Measurements from ENCODE around the gene AMPD1.

AMPD1 gene

DNA sequence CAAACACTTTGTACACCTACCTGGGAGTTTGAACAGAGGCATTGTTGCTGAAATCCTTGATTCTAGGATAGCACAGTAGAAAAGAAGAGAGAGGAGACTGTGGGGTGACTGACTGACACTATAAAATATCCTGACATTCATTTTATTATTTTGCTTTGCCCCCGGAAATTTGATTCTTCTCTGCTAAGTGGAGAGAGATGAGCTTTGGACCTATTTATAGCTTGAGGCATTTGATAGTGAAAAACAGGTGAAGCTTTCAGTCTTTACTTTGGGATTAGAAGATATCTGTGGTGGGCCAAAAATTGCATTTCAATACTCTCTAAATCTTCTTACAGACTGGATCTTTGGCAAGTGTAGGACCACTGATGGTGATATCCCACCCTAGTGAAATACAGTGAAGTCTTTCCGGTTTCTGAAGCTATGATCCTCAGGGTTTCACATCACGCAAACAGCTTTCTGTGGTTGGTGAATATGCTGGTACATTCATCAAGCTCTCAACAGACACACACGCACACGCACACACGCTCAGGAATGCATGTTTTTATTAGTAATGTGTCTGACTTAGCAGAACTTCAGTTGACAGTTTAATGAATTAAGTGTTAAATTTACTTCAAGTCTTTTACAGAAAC, at the start of gene AMPD1:
Gene AMPD1, minus strand, starts transcription at position 117 of the 629 bp plus-strand sequence. Its CDS starts 75 bp downstream, at position 42.
- TF ChIP-seq, protein P1, sequence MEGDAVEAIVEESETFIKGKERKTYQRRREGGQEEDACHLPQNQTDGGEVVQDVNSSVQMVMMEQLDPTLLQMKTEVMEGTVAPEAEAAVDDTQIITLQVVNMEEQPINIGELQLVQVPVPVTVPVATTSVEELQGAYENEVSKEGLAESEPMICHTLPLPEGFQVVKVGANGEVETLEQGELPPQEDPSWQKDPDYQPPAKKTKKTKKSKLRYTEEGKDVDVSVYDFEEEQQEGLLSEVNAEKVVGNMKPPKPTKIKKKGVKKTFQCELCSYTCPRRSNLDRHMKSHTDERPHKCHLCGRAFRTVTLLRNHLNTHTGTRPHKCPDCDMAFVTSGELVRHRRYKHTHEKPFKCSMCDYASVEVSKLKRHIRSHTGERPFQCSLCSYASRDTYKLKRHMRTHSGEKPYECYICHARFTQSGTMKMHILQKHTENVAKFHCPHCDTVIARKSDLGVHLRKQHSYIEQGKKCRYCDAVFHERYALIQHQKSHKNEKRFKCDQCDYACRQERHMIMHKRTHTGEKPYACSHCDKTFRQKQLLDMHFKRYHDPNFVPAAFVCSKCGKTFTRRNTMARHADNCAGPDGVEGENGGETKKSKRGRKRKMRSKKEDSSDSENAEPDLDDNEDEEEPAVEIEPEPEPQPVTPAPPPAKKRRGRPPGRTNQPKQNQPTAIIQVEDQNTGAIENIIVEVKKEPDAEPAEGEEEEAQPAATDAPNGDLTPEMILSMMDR (IDR thresholded peaks at IDR 0.05; ENCODE audit: borderline replicate concordance, insufficient read depth, low read depth, low read length) = no peak
- no peak within 1 kb of the TSS for H3K4me3 ChIP-seq (ENCODE audit: low read depth, low read length)

DNA sequence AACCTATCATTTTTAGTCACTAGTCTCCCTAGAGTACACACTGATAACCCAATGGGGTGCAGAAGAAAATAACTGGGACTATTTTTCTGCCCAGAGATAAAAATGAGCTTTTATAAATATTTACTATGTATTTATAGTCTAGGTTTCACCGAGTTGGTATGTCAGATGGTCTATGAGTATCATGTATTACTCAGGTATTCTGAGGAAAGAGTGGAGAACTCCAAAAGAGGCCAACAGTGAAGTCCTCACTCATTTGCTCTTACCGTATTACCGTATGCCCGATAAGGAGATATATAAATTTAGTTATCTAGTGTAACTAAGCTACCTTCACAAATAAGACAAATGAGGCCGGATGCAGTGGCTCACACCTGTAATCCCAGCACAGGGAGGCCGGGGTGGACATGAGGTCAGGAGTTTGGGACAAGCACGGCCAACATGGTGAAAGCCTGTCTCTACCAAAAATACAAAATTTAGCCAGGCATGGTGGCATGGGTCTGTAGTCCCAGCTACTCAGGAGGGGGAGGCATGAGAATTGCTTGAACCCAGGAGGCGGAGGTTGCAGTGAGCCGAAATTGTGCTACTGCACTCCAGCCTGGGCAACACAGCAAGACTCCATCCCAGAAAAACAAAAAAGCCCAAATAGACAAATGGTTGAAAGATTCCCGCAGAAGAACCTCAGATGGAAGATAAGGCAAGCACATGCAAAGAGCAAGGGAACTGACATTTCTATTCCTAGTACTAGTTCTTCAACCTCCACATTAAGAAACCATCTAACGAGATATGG, 46.8 kb upstream of the AMPD1 start:
- no peak overlapping the region for H3K4me3 ChIP-seq (ENCODE audit: low read depth, low read length)
- TF ChIP-seq, protein P1 (IDR thresholded peaks at IDR 0.05; ENCODE audit: borderline replicate concordance, insufficient read depth, low read depth, low read length) = no peak

DNA sequence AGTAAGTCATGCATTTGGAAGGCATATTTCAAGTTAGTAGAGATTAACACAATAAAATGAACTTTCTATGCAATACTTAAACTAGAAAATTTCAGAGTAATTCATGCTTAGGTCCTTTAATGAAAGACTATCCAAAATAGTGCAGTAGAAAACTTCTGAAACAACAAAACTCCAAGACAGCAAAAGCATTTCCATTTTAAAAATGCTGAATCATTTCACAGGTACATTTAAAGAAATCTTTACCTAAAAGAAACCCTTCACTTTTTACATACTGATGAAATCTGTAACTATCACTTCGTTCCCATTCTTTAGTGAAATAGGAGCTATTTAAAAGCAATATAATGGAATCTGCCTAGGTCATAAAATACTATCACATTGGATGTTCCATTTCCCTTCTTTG, 45.0 kb upstream of the AMPD1 start:
- TF ChIP-seq, protein P1 (IDR thresholded peaks at IDR 0.05; ENCODE audit: borderline replicate concordance, insufficient read depth, low read depth, low read length) = no peak
- H3K4me3 ChIP-seq (ENCODE audit: low read depth, low read length) = no peak overlapping the region

DNA sequence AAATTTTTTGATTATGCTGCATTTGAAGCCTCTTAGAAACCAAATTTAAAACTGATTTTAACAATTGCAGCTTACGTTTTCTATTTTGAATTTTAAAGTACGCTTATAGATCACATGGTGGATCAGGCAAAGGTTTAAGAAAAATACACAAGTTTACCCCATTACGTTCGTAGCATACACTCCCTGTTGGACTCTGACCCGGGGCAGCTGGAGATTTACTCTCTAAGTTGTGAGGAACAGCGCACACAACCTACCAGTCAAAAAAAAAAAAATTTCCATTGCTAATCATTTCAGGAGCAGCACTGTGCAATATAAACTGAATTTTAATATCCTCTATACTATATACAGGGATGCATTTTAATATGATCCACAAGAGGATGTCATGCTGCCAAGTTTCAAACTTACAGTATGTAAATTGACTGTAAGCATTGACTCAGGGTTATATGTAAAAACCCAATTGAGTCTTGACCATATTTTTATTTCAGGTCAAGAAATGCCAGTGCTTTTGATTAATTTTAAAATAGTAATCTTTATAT, 42.0 kb upstream of the AMPD1 start:
- no peak overlapping the region for H3K4me3 ChIP-seq (ENCODE audit: low read depth, low read length)
- TF ChIP-seq, protein P1 (IDR thresholded peaks at IDR 0.05; ENCODE audit: borderline replicate concordance, insufficient read depth, low read depth, low read length) = no peak

DNA sequence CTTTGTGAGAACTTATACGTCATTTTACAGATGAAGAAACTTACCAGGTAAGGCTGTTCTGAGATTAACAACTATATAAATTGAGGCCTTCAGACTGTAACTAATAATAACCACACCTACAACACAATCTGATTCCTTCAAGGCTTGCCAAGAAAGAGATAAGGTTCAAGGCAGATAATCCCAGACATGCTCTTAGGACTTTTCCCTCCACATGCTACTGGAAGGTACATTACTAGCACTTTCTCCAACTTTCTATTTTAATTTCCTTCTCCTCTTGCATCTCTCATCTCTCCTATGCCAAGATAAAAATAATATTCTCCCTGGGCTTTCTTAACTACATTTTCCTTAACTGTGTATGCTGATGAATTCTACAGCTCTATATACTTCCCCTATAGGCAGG, 40.1 kb upstream of the AMPD1 start:
- TF ChIP-seq, protein P1 (IDR thresholded peaks at IDR 0.05; ENCODE audit: borderline replicate concordance, insufficient read depth, low read depth, low read length) = no peak
- no peak overlapping the region for H3K4me3 ChIP-seq (ENCODE audit: low read depth, low read length)

DNA sequence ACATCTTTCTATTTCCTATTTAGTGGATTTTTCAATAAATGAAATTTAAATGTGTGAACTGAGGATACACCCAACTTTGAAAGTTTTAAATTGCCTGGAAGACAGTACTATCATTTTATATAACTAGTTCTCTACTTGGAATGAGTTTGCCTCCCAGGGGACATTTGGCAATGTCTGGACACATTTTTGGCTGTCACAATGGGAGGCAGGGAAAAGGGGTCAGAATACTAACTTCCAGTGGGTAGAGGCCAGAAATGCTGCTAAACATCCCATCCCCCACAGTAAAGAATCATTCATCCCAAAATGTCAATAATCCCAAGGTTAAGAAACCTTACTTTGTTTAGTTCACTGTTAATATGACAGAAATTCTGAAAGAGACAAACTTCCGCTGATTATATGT, 34.4 kb upstream of the AMPD1 start:
- no peak overlapping the region for H3K4me3 ChIP-seq (ENCODE audit: low read depth, low read length)
- TF ChIP-seq, protein P1 (IDR thresholded peaks at IDR 0.05; ENCODE audit: borderline replicate concordance, insufficient read depth, low read depth, low read length) = no peak

Measured in GM12875 (cell line).